Common myeloid progenitor, CD34-positive (primary cell): ENCODE measurements around the gene HAAO.

Experiments used
- CTCF ChIA-PET: fragments of 350-600 bp; sonication (Branson Sonifier 250); formaldehyde crosslinking; loops from one replicate; lab custom pipeline; 2021; ENCODE audit warnings: antibody characterized with exemption; lab: Charles Lee
- POLR2A ChIA-PET: fragments of 350-600 bp; sonication (Branson Sonifier 250); formaldehyde crosslinking; loops from one replicate; lab custom pipeline; 2021; ENCODE audit warnings: antibody characterized with exemption; lab: Charles Lee
- DNase-seq, 3 donors: peaks; one replicate each; pipeline versions ENCODE4 v3.0.0 to v3.0.0-alpha.2; 2013
- H3K27ac ChIP-seq, 2 experiments: 1 replicate in 1 of 2; 2 replicates in 1 of 2; pipeline ENCODE4 v1.7.0; 2013; ENCODE audit warnings: inconsistent platforms in 2 of 2, low read length in 2 of 2, mild to moderate bottlenecking in 2 of 2, low read depth in 1 of 2, moderate library complexity in 1 of 2; ENCODE audit not compliant: severe bottlenecking in 2 of 2, insufficient read depth in 1 of 2, poor library complexity in 1 of 2
- H3K27me3 ChIP-seq, 5 experiments: replicated peaks in 2 of 5; 1 replicate in 3 of 5; 2 replicates in 2 of 5; pipeline versions ENCODE4 v1.6.1 to v1.7.0; 2013; ENCODE audit warnings: low read length in 4 of 5, mild to moderate bottlenecking in 2 of 5, moderate library complexity in 2 of 5, inconsistent platforms in 1 of 5; ENCODE audit not compliant: insufficient read depth in 5 of 5, control insufficient read depth in 4 of 5
- H3K36me3 ChIP-seq, 4 experiments: 1 replicate in 2 of 4; 2 replicates in 2 of 4; pipeline versions ENCODE4 v1.6.1 to v1.7.0; 2013; ENCODE audit warnings: low read length in 3 of 4, control low read depth in 1 of 4, mild to moderate bottlenecking in 1 of 4; ENCODE audit not compliant: control insufficient read depth in 4 of 4, insufficient read depth in 4 of 4
- H3K4me1 ChIP-seq, 4 experiments: 1 replicate in 3 of 4; 2 replicates in 1 of 4; pipeline versions ENCODE4 v1.6.1 to v1.7.1; 2013; ENCODE audit warnings: low read length in 3 of 4, mild to moderate bottlenecking in 3 of 4, control low read depth in 1 of 4, inconsistent platforms in 1 of 4, moderate library complexity in 1 of 4; ENCODE audit not compliant: control insufficient read depth in 4 of 4, insufficient read depth in 4 of 4; ENCODE audit errors: control extremely low read depth in 1 of 4
- H3K4me3 ChIP-seq, 7 experiments: 1 replicate in 4 of 7; 2 replicates in 3 of 7; pipeline versions ENCODE4 v1.5.1 to v1.7.0; 2013; ENCODE audit warnings: mild to moderate bottlenecking in 7 of 7, low read length in 6 of 7, moderate library complexity in 6 of 7, inconsistent platforms in 2 of 7, low read depth in 2 of 7, control low read depth in 1 of 7; ENCODE audit not compliant: insufficient read depth in 4 of 7, control insufficient read depth in 1 of 7; ENCODE audit errors: extremely low read depth in 1 of 7
- H3K9me3 ChIP-seq, 5 experiments: 1 replicate in 4 of 5; 2 replicates in 1 of 5; pipeline versions ENCODE4 v1.6.1 to v1.7.1; 2013; ENCODE audit warnings: low read length in 4 of 5, mild to moderate bottlenecking in 2 of 5, inconsistent platforms in 1 of 5, low read depth in 1 of 5, moderate library complexity in 1 of 5; ENCODE audit not compliant: control insufficient read depth in 4 of 5, insufficient read depth in 2 of 5; ENCODE audit errors: control extremely low read depth in 1 of 5
- WGBS: methylation state at CpG from one replicate; pipeline ENCODE4 v1.1.5; 2013; ENCODE audit not compliant: insufficient coverage; 5-methylcytosine and 5-hydroxymethylcytosine counted together

The HAAO gene

DNA sequence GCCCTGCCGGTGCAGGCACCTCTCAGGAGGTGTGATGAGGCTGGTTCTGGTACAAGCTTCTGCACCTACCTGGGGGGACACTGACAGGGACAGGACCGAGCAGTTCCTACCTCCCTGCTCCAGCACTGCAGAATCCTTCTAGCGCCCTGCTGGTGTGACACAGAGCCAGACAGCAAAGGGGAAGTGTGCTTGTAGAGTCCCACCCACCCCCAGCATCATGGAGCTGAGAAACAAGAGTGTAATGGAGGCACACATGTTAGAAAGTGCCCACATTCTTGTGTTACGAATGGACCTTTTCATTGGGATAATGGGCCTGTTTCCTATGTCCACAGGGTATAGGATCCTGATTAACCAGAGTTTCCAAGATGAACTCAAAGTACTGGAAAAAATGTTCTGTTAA, 66.7 kb downstream of the HAAO start:
- Histone ChIP-seq H3K4me1 (peaks cover 0 to 9% (median 6%) of the 10 kb centered on the region in 4 experiments), H3K27me3 (no peaks in the 10 kb centered on the region), H3K4me3 (no peak overlapping the region), H3K9me3 (peaks cover 0 to 9% (median 0%) of the 10 kb centered on the region in 5 experiments), H3K36me3 (no peaks in the 10 kb centered on the region), H3K27ac (no peak overlapping the region)
- POLR2A ChIA-PET, result no interaction called here
- CTCF ChIA-PET, result interaction anchor here (0.6 to 1.2 kb wide), 2 partner anchors 51 to 71 kb away, joined by 3 read pairs; no protein-coding TSS in a partner anchor
- DNase-seq, result peak in 2 of 3 donors; percentile 52 to 64
- WGBS, result 80% methylated on average over 4 of the region's 4 CpGs

DNA sequence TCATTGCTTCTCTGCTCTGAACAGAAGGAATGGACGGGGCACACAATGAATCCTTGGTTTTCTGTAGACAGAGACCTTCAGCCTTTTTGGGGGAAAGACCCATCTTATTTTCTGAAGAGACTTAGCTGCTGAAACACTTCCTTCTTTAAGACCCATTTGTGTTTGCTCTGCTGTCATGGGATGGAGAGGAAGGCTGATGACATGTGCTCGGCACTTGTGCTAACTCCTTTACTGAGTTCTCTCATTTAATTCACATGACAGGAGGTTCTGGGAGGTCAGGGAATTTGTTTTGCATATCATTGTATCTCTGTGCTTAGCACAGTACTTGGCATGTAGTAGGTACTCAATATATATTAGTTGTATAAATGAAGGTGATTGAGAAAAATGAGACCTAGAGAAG, 67.5 kb downstream of the HAAO start:
- Histone ChIP-seq H3K27ac (no peak overlapping the region), H3K9me3 (peaks cover 0 to 2% (median 0%) of the 10 kb centered on the region in 5 experiments), H3K36me3 (no peaks in the 10 kb centered on the region), H3K4me1 (peaks cover 0 to 9% (median 6%) of the 10 kb centered on the region in 4 experiments), H3K4me3 (no peak overlapping the region), H3K27me3 (no peaks in the 10 kb centered on the region)
- 100% methylated on average over 1 of the region's 2 CpGs for WGBS
- peak in 1 of 3 donors; percentile 8 for DNase-seq
- CTCF ChIA-PET, result interaction anchor here (1.2 kb wide), 1 partner anchor 52 kb away, joined by 3 read pairs; no protein-coding TSS in a partner anchor
- POLR2A ChIA-PET, result interaction anchor here (0.7 kb wide), 1 partner anchor 106 kb away, joined by 4 read pairs; no protein-coding TSS in a partner anchor

DNA sequence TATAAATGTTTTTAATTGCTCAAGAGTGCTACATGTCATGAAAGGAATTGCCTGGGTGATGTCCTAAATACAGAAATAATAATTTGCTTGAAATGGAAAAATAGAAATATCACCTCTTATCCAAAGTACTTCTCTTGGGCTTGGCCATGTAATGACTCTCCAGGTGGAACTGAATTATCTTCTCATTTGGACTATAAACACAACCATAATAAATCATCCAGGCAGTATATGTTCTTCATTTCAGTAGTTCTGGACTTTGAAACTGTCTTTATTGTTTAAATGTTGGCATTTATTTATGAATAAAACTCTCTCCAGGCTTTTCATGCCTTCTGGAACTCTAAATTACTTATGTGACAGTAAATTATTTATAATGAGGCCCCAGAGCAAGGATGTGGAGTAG, 68.9 kb downstream of the HAAO start:
- Histone ChIP-seq H3K4me1 (peaks cover 0 to 9% (median 6%) of the 10 kb centered on the region in 4 experiments), H3K27ac (no peak overlapping the region)

DNA sequence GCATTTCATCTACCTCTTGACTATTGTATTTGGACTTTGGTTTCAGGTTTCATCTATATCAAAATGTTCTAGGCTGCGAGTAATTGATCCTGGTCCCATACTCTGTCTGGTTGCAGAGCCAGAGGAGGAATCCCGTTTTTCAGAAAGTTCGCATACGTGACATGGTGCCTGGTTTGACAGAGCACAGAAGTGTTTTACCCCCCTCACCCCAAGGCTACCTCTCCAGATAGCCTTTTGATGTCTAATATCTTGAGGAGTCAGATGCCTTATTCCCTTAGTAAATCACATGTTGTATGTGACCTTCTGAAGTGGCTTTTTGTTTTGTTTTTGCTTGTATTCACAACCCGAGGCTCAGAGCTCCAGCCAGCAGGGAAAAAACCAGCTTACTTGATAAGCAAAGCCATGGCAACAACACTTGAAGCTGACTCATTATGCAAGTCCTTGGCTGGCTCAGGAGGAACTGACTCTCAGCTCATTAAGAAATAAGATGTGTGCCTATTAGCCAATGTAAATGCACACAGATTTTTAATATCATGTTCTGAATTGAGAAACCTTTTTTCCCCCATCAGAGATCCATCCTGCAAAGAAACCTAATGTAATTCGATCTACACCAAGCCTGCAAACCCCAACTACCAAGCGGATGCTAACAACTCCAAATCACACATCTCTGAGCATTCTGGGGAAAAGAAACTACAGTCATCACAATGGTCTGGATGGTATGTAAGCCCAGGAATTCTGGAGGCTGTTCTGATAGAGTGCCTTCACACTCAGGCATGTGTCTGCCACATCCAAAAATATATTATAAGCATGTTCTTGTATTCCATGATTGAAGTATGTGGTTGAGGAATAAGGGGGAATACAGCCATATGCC, 69.8 kb downstream of the HAAO start:
- Histone ChIP-seq H3K27ac (peak overlapping the region in 1 of 2 experiments; percentile 43), H3K27me3 (no peaks in the 10 kb centered on the region), H3K4me1 (peaks cover 0 to 9% (median 6%) of the 10 kb centered on the region in 4 experiments), H3K9me3 (no peaks in the 10 kb centered on the region), H3K36me3 (no peaks in the 10 kb centered on the region), H3K4me3 (no peak overlapping the region)
- 78% methylated on average over 7 of the region's 7 CpGs for WGBS
- ChIA-PET POLR2A (no interaction called here), CTCF (no interaction called here)
- DNase-seq, result peak; percentile 65 to 94 (median 92)

More for the DNA sequence above, 68.9 kb downstream of the HAAO start:
- ChIA-PET CTCF (no interaction called here), POLR2A (interaction anchor here (0.7 kb wide), 1 partner anchor 21 kb away, joined by 4 read pairs; no protein-coding TSS in a partner anchor)
- Histone ChIP-seq H3K36me3 (no peaks in the 10 kb centered on the region), H3K4me3 (no peak overlapping the region), H3K9me3 (no peaks in the 10 kb centered on the region), H3K27me3 (no peaks in the 10 kb centered on the region)
- DNase-seq, result no peak

DNA sequence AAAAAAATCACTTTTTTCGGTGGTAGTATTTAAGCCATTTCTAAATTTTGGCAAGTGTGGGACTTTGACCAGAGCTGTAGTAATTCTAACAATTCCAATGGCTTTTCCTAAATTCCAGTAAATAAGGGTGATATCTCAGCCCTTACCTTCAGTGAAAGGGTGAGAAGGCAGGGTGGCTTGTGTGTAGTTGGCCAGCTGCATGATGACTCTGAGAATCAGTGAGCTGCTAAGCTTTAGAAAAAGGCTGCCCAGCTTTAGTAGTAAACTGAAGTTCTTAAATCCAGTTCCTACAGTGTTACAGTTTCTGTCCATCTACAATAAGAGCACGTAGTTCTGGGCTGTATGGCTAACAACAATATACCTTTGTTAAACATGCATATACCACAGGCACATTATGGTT, 70.5 kb downstream of the HAAO start:
- Histone ChIP-seq H3K9me3 (no peaks in the 10 kb centered on the region), H3K4me1 (peaks cover 0 to 9% (median 6%) of the 10 kb centered on the region in 4 experiments), H3K27me3 (no peaks in the 10 kb centered on the region), H3K4me3 (no peak overlapping the region), H3K36me3 (no peaks in the 10 kb centered on the region), H3K27ac (no peak overlapping the region)
- ChIA-PET POLR2A (no interaction called here), CTCF (no interaction called here)
- DNase-seq, result no peak
- 100% methylated on average over 1 of the region's 2 CpGs for WGBS
